Heart left ventricle (tissue), 13 donors: ENCODE measurements around the gene NAA25.

ENCODE experiments used
- POLR2A ChIP-seq, 2 donors: fragments of 450-650 bp; IDR thresholded peaks; one replicate each; pipeline ENCODE4 v1.6.1; 2017; ENCODE audit warnings: antibody characterized with exemption in 2 of 2, mild to moderate bottlenecking in 2 of 2, moderate library complexity in 2 of 2
- TF ChIP-seq, protein P1 (sequence below), 12 donors: fragments of 200-600 bp; sonication (generic) in 4 of 12; IDR thresholded peaks; one replicate each; pipeline versions ENCODE4 v1.5.0 to v1.8.0; 2018 to 2022; ENCODE audit warnings: antibody characterized with exemption in 12 of 12, mild to moderate bottlenecking in 5 of 12
- donor health status: ischemic (EF 13 %, LVEDD 7.1; RV severe dilation, severe dysfunction).
- donor health status: DM: no; HTN: yes; CAD: no.
- donor health status: DM: no; HTN: no; CAD: no.
- donor health status: ischemic (EF 25% LVEDD 6.9; RV normal size, moderate dysfunction).
- donor health status: ischemic (EF 25% LVEDD 5.7; RV mildly dilated, moderate dysfunction).
- donor health status: ischemic (EF 35%, LVEDD 5.7; RV mildly dilated, moderate dysfunction).
- donor health status: nonischemic (EF 11% LVEDD 7.7; RV severe dilation, severe dysfunction).
- donor health status: DM: yes; HTN: yes; CAD: no.
- donor health status: PGD.
- donor health status: ischemic (EF 29% LVEDD 5.4; RV normal size, mild dysfunction).
- donor health status: nonischemic (EF 23%, LVEDD 6.1; RV moderate dilation, normal function).

DNA sequence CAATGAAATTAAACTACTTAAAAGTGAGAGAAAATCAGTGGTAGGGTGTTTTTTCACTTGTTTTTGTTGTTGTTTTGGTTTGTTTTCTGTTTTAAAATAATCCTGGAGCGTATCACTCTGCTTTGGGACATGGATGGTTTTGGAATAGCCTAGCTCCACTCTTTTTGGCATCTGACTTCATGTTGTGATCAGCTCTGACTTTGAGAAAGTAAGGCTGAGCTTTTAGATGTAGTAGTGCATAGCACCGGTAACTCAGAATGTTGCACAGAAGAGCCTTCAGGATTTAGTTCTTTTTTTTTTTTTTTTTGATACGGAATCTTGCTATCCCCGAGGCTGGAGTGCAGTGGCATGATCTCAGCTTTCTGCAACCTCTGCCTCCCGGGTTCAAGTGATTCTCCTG lies 24.8 kb upstream of the NAA25 start:
- TF ChIP-seq, protein P1, sequence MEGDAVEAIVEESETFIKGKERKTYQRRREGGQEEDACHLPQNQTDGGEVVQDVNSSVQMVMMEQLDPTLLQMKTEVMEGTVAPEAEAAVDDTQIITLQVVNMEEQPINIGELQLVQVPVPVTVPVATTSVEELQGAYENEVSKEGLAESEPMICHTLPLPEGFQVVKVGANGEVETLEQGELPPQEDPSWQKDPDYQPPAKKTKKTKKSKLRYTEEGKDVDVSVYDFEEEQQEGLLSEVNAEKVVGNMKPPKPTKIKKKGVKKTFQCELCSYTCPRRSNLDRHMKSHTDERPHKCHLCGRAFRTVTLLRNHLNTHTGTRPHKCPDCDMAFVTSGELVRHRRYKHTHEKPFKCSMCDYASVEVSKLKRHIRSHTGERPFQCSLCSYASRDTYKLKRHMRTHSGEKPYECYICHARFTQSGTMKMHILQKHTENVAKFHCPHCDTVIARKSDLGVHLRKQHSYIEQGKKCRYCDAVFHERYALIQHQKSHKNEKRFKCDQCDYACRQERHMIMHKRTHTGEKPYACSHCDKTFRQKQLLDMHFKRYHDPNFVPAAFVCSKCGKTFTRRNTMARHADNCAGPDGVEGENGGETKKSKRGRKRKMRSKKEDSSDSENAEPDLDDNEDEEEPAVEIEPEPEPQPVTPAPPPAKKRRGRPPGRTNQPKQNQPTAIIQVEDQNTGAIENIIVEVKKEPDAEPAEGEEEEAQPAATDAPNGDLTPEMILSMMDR (IDR thresholded peaks at IDR 0.05), result no peak
- TF ChIP-seq POLR2A (IDR thresholded peaks at IDR 0.05), result no peak
